Measurements from ENCODE around the gene TBC1D3D.
"Not testable (repeated sequence)": the region's sequence is repeated elsewhere in the genome, so short reads cannot be mapped to it uniquely, and the experiment has no call there.

DNA sequence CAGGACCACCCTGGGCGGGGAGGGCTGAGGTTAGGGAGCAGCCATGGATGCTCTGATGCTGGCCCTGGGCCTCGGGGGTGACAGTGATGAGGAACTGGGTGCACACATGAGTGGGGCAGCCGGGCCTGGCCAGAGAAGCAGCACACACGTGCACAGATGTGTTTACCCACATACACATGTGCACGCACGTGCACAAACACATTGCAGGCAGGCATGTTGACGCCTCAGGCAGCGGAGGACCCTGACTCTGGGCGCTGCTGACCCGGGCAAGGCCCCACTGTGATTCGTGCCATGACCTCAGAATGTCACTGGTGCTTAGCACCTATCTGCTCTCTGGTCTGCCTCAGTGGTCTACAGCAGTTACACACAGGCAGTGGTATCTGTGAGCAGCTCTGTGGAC, at the start of gene TBC1D3D:
- TF ChIP-seq, protein P1, sequence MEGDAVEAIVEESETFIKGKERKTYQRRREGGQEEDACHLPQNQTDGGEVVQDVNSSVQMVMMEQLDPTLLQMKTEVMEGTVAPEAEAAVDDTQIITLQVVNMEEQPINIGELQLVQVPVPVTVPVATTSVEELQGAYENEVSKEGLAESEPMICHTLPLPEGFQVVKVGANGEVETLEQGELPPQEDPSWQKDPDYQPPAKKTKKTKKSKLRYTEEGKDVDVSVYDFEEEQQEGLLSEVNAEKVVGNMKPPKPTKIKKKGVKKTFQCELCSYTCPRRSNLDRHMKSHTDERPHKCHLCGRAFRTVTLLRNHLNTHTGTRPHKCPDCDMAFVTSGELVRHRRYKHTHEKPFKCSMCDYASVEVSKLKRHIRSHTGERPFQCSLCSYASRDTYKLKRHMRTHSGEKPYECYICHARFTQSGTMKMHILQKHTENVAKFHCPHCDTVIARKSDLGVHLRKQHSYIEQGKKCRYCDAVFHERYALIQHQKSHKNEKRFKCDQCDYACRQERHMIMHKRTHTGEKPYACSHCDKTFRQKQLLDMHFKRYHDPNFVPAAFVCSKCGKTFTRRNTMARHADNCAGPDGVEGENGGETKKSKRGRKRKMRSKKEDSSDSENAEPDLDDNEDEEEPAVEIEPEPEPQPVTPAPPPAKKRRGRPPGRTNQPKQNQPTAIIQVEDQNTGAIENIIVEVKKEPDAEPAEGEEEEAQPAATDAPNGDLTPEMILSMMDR (optimal IDR thresholded peaks at IDR 0.05 in 1 of 3, IDR thresholded peaks at IDR 0.05 in 1 of 3, conservative IDR thresholded peaks at IDR 0.05 in 1 of 3; ENCODE audit: extremely low read depth in 1 of 3, insufficient read depth in 2 of 3, low read length in 3 of 3): not testable (repeated sequence)
- not testable (repeated sequence) for TF ChIP-seq EZH2 (IDR thresholded peaks at IDR 0.05; ENCODE audit: low read length)
